ENCODE measurements around the gene POC5.

POC5 gene

DNA sequence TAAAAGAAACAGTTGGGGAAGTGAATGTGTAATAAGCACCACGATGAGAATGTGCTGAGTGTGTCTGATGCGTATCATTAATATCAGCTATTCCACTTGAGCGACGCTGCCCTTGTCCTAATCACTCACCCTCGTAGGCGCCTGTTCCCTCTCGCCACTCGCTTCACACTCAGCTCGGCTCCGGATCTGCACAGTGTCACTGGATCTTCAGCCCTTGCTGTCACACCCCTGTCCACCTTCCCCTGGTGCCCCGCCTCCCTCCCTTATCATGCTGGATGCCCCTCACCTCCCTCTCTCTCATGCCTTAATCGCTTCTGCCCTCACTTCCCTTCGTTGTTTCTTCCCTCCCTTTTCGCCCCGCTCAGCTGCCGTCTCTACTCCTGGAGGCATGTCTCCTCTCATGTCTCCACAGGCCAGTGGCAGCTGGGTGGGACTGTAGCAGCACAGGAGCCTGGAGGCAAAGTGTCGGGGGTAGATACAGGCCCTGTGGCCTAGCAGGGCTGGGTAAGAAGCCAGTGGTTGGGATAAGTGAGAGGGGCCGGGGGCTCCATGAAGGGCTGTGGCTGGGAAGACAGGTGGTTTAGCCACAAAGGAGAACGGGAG lies 62.4 kb downstream of the POC5 start:
- Histone ChIP-seq H3K9me3 (replicated peaks; ENCODE audit: low read length) (no peaks in the 10 kb centered on the region), H3K4me2 (ENCODE audit: low read length) (no peak overlapping the region), H3K4me1 (ENCODE audit: control insufficient read depth, insufficient read depth, low read length) (peaks cover 16% of the 10 kb centered on the region), H3K36me3 (ENCODE audit: insufficient read depth, low read length) (no peaks in the 10 kb centered on the region), H3K4me3 (ENCODE audit: low read length) (no peak overlapping the region), H3K27me3 (ENCODE audit: control insufficient read depth, insufficient read depth, low read length) (no peaks in the 10 kb centered on the region), H3K9ac (ENCODE audit: low read depth, low read length) (no peak overlapping the region)

DNA sequence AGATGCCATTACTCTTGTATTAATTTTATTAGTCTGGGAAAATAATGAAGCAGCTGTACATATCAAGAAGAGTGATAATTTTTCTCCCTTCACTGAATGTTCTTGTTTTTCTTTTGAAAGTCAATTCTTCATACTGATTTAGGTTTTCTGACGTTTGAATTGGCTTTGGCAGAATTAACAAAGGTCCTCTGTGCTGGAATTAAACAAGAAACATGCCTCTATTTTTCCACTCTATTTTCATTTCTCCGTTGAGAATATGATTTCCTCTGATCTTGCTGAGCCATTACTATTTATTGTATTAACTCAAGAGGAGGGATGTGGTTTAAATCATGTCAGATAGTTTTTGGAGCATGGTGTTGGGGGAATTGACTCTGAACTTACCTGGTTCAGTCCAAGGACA lies 63.7 kb downstream of the POC5 start:
- no peaks in the 10 kb centered on the region for H3K36me3 ChIP-seq (ENCODE audit: insufficient read depth, low read length)
- H3K9ac ChIP-seq (ENCODE audit: low read depth, low read length), result no peak overlapping the region
- no peak overlapping the region for H3K4me3 ChIP-seq (ENCODE audit: low read length)
- H3K27me3 ChIP-seq (ENCODE audit: control insufficient read depth, insufficient read depth, low read length), result no peaks in the 10 kb centered on the region
- no peak overlapping the region for H3K4me2 ChIP-seq (ENCODE audit: low read length)
- H3K4me1 ChIP-seq (ENCODE audit: control insufficient read depth, insufficient read depth, low read length), result peaks cover 16% of the 10 kb centered on the region
- H3K9me3 ChIP-seq (replicated peaks; ENCODE audit: low read length), result no peaks in the 10 kb centered on the region

DNA sequence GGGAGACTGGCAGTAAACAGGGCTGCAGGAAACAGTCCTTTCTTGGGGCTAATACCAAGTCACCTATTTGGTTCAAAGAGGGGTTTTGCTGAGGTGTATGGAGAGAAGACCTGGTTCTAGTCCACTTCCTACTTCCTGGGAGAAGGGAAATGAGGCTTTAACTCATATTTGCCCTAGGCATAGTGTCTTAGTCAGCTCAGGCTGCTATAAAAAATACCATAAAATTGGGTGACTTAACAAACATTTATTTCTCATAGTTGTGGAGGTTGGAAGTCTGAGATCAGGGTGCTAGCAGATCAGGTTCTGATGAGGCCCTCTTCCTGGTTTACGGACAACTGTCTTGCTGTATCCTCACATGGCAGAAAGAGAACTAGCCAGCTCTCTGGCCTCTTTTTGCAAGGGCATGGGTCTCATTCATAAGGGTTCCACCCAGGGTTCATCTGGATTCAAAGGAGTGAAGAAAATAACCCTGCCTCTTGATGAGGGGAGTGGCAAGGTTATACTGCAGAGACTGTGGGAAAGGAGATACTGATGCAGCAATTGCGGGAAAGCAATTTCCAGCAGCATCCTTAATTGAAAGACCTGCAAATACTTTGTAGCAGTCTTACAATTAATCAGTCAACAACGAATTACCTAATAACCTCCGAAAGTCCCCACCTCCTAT lies 65.5 kb downstream of the POC5 start:
- no peaks in the 10 kb centered on the region for H3K9me3 ChIP-seq (replicated peaks; ENCODE audit: low read length)
- no peaks in the 10 kb centered on the region for H3K36me3 ChIP-seq (ENCODE audit: insufficient read depth, low read length)
- no peaks in the 10 kb centered on the region for H3K27me3 ChIP-seq (ENCODE audit: control insufficient read depth, insufficient read depth, low read length)
- peaks cover 12% of the 10 kb centered on the region for H3K4me1 ChIP-seq (ENCODE audit: control insufficient read depth, insufficient read depth, low read length)
- H3K4me3 ChIP-seq (ENCODE audit: low read length), result no peak overlapping the region
- no peak overlapping the region for H3K9ac ChIP-seq (ENCODE audit: low read depth, low read length)
- no peak overlapping the region for H3K4me2 ChIP-seq (ENCODE audit: low read length)

DNA sequence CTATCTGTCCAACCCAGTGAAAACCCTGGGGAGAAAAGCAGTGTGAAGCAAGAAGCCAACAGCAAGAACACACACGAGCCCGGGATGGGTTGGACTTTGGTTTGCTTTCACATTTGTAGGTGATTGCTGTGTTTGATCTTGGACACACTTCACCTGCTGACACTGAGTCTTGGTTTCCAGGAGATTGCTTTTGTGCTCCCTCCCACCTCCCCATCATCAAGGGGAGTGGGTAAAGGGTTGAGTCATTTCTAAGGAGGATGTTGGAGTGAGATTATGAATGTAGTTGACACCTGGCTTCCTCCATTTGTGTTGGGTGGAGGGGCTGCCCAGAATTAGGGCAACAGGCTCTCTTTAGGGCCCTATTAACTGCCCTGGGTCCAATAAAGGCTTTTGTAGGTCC lies 68.5 kb downstream of the POC5 start:
- H3K36me3 ChIP-seq (ENCODE audit: insufficient read depth, low read length), result no peaks in the 10 kb centered on the region
- H3K4me2 ChIP-seq (ENCODE audit: low read length), result no peak overlapping the region
- H3K27me3 ChIP-seq (ENCODE audit: control insufficient read depth, insufficient read depth, low read length), result no peaks in the 10 kb centered on the region
- no peaks in the 10 kb centered on the region for H3K9me3 ChIP-seq (replicated peaks; ENCODE audit: low read length)
- H3K4me1 ChIP-seq (ENCODE audit: control insufficient read depth, insufficient read depth, low read length), result peaks cover 8% of the 10 kb centered on the region
- no peak overlapping the region for H3K4me3 ChIP-seq (ENCODE audit: low read length)
- no peak overlapping the region for H3K9ac ChIP-seq (ENCODE audit: low read depth, low read length)

DNA sequence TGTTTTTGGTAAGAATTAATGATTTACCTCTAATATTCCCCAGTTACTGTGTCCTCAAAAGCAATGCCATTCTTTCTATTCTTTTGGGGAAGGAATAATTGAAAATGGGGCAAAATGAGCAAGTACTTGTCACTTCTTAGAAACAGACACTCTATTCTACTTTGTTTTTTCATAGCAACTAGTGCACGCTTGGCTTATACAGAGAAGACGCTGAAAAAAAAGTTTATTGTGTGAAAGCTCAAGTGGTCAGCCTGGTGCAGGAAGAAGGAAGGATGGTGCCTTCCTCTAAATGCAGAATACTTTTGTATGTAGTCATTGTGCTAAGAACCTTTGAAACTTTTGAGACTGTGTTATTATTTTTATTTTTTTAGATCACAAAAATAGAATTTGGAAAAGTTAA lies 76.4 kb downstream of the POC5 start:
- Histone ChIP-seq H3K4me1 (ENCODE audit: control insufficient read depth, insufficient read depth, low read length) (peaks cover 9% of the 10 kb centered on the region), H3K9me3 (replicated peaks; ENCODE audit: low read length) (no peaks in the 10 kb centered on the region), H3K4me3 (ENCODE audit: low read length) (no peak overlapping the region), H3K27me3 (ENCODE audit: control insufficient read depth, insufficient read depth, low read length) (no peaks in the 10 kb centered on the region), H3K4me2 (ENCODE audit: low read length) (no peak overlapping the region), H3K9ac (ENCODE audit: low read depth, low read length) (no peak overlapping the region), H3K36me3 (ENCODE audit: insufficient read depth, low read length) (no peaks in the 10 kb centered on the region)

DNA sequence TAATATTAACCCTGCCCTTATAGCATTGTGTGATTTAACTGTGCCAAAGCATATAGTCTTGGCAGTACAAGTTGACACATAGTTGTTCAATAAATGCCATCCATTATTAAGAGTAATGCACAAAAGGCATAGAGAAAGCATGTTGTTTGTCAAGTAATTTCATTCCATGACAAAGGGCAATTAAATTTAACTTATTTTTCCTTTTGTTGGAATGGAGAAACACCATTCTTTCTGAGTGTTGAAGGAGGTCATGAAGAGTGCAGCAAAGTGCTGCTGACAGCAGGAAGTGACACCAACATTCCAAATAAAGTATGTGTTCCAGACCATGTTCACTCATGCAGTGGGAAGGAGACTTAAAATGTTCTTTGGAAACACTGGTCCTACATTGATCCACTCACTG lies 76.8 kb downstream of the POC5 start:
- Histone ChIP-seq H3K4me1 (ENCODE audit: control insufficient read depth, insufficient read depth, low read length) (peaks cover 9% of the 10 kb centered on the region), H3K36me3 (ENCODE audit: insufficient read depth, low read length) (no peaks in the 10 kb centered on the region), H3K9me3 (replicated peaks; ENCODE audit: low read length) (no peaks in the 10 kb centered on the region), H3K4me2 (ENCODE audit: low read length) (no peak overlapping the region), H3K4me3 (ENCODE audit: low read length) (no peak overlapping the region), H3K27me3 (ENCODE audit: control insufficient read depth, insufficient read depth, low read length) (no peaks in the 10 kb centered on the region), H3K9ac (ENCODE audit: low read depth, low read length) (no peak overlapping the region)

DNA sequence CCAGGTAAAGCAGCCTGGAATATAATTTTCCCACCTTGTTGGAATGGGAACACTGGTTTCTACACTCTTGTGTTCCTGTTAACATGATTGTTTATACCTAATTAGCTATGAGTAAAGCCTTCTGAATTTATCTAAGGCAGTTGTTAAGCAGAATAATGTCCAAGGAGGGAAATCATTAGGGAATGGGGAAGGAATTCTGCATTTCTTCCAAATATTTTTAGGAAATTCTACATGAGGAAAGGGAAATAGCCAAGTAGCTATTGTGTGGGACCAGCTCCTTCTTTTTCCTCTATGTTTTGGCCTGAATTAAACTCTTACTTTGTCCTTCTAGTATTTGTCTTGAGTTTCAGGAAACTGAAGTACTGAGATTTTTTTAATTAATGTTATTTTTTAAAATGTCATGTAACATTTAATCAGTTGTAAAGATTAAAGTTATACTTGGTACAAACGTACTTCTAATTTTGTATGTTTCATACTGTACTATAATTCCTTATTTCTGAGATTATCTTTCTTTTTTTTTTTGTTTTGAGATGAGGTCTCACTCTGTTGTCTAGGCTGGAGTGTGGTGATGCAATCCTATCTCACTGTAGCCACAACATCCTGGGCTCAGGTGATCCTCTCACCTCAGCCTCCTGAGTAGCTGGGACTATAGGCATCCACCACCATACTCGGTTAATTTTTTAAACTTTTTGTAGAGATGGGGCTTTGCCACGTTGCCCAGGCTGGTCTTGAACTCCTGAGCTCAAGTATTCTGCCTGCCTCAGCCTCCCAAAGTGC lies 77.5 kb downstream of the POC5 start:
- no peak overlapping the region for H3K4me2 ChIP-seq (ENCODE audit: low read length)
- H3K9me3 ChIP-seq (replicated peaks; ENCODE audit: low read length), result no peaks in the 10 kb centered on the region
- H3K27me3 ChIP-seq (ENCODE audit: control insufficient read depth, insufficient read depth, low read length), result no peaks in the 10 kb centered on the region
- no peaks in the 10 kb centered on the region for H3K36me3 ChIP-seq (ENCODE audit: insufficient read depth, low read length)
- peaks cover 9% of the 10 kb centered on the region for H3K4me1 ChIP-seq (ENCODE audit: control insufficient read depth, insufficient read depth, low read length)
- H3K4me3 ChIP-seq (ENCODE audit: low read length), result no peak overlapping the region
- H3K9ac ChIP-seq (ENCODE audit: low read depth, low read length), result no peak overlapping the region

DNA sequence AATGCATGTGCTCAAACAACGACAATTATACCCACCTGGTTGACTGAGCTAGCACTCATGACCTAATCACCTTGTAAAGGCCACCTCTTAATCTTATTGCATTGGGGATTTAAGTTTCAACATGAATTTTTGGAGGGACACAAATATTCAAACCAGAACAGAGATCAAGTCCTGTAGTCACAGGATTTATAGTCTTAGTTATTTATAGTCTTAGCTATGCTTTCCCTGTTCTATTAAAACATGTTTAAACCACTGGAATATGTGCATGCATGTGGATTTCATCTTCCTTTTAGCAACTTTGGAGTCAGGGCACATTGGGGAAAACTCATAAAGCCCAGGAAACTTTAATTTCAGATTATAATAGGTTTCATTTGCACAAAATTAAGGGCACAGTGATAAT lies 79.3 kb downstream of the POC5 start:
- no peak overlapping the region for H3K9ac ChIP-seq (ENCODE audit: low read depth, low read length)
- no peak overlapping the region for H3K4me2 ChIP-seq (ENCODE audit: low read length)
- H3K27me3 ChIP-seq (ENCODE audit: control insufficient read depth, insufficient read depth, low read length), result no peaks in the 10 kb centered on the region
- H3K4me1 ChIP-seq (ENCODE audit: control insufficient read depth, insufficient read depth, low read length), result peaks cover 9% of the 10 kb centered on the region
- H3K4me3 ChIP-seq (ENCODE audit: low read length), result no peak overlapping the region
- H3K36me3 ChIP-seq (ENCODE audit: insufficient read depth, low read length), result no peaks in the 10 kb centered on the region
- H3K9me3 ChIP-seq (replicated peaks; ENCODE audit: low read length), result no peaks in the 10 kb centered on the region

DNA sequence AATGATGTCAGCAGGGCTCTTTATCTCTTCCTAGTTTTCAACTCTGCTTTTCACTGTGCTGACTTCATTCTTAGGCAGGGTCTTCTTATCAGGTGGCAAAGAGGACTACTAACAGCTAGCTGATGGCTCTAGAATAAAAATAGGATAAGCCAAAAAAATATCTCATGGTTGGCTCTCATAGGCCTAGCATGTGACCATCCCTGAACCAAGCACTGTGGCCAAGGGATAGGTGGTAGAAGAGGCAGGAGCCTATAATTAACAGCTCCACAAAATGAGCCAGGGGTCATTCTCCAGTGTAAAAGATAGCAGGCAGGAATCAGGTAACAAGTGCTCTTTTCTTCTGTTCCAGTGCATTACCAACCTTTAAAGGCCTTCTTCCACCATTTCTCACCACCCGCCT lies 84.9 kb downstream of the POC5 start:
- no peaks in the 10 kb centered on the region for H3K9me3 ChIP-seq (replicated peaks; ENCODE audit: low read length)
- no peaks in the 10 kb centered on the region for H3K36me3 ChIP-seq (ENCODE audit: insufficient read depth, low read length)
- H3K4me3 ChIP-seq (ENCODE audit: low read length), result no peak overlapping the region
- H3K4me1 ChIP-seq (ENCODE audit: control insufficient read depth, insufficient read depth, low read length), result no peaks in the 10 kb centered on the region
- no peaks in the 10 kb centered on the region for H3K27me3 ChIP-seq (ENCODE audit: control insufficient read depth, insufficient read depth, low read length)
- no peak overlapping the region for H3K9ac ChIP-seq (ENCODE audit: low read depth, low read length)
- H3K4me2 ChIP-seq (ENCODE audit: low read length), result no peak overlapping the region

DNA sequence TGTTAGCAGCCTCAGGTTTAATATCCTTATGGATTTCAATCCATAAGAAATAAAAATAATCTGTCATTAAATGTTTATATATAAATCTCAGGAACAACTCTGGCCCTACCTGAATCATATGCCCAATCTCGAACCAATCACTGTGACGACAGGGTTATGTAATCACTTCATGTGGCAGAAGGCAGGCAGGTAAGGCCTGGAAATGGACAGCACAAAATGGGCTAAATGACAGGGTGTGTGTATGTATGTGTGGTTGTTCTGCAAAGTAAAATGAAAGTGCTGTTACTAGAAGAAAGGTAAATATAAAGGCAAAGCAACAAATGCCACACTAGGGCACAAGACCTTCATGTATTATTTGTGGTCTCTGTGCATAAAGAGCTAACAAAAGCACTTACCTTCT lies 86.4 kb downstream of the POC5 start:
- no peaks in the 10 kb centered on the region for H3K27me3 ChIP-seq (ENCODE audit: control insufficient read depth, insufficient read depth, low read length)
- no peak overlapping the region for H3K9ac ChIP-seq (ENCODE audit: low read depth, low read length)

DNA sequence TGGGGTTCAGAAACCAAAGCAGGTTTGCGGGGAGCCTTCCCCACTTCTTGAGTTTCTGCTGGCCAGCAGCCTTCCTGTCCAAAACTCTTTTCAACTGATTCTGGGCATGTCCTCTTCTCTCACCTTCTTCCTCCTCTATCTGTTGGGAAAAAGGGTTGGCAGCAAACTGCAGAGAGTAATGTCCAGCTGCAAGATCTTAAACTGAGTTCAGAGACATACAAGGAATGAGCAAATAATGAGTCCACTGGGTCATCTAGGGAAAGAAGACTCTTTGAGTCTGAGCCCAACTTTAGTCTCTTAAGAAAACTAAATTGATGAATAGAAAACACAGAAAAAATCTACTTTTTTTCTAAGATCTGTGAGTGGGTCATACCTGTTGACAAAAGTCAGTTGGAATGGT lies 89.4 kb downstream of the POC5 start:
- Histone ChIP-seq H3K4me1 (ENCODE audit: control insufficient read depth, insufficient read depth, low read length) (peaks cover 10% of the 10 kb centered on the region), H3K4me3 (ENCODE audit: low read length) (no peak overlapping the region), H3K9ac (ENCODE audit: low read depth, low read length) (no peak overlapping the region), H3K36me3 (ENCODE audit: insufficient read depth, low read length) (no peaks in the 10 kb centered on the region), H3K27me3 (ENCODE audit: control insufficient read depth, insufficient read depth, low read length) (no peaks in the 10 kb centered on the region), H3K4me2 (ENCODE audit: low read length) (no peak overlapping the region), H3K9me3 (replicated peaks; ENCODE audit: low read length) (no peaks in the 10 kb centered on the region)

More for the DNA sequence above, 86.4 kb downstream of the POC5 start:
- Histone ChIP-seq H3K9me3 (replicated peaks; ENCODE audit: low read length) (no peaks in the 10 kb centered on the region), H3K4me3 (ENCODE audit: low read length) (no peak overlapping the region), H3K4me2 (ENCODE audit: low read length) (no peak overlapping the region), H3K4me1 (ENCODE audit: control insufficient read depth, insufficient read depth, low read length) (no peaks in the 10 kb centered on the region), H3K36me3 (ENCODE audit: insufficient read depth, low read length) (no peaks in the 10 kb centered on the region)

DNA sequence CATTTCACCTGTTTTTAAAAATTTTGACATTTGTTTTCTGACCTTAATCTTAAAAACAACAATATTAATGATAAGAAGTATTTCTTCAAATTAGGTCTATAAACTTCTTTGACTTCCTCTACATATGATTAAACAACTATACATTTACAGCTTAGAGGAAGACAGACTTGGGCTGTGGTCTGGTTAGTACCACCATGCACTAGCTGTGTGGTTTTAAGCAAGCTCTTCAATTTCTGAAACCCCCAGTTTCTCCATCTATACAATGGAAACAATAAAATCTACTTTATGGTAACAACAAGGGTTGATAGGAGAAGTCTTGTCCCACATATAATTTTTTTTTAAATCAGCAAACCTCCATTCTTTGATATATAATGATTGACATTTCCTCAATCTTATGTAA lies 90.3 kb downstream of the POC5 start:
- H3K4me2 ChIP-seq (ENCODE audit: low read length), result no peak overlapping the region
- no peak overlapping the region for H3K9ac ChIP-seq (ENCODE audit: low read depth, low read length)
- H3K9me3 ChIP-seq (replicated peaks; ENCODE audit: low read length), result no peaks in the 10 kb centered on the region
- peaks cover 10% of the 10 kb centered on the region for H3K4me1 ChIP-seq (ENCODE audit: control insufficient read depth, insufficient read depth, low read length)
- H3K27me3 ChIP-seq (ENCODE audit: control insufficient read depth, insufficient read depth, low read length), result no peaks in the 10 kb centered on the region
- H3K36me3 ChIP-seq (ENCODE audit: insufficient read depth, low read length), result no peaks in the 10 kb centered on the region
- no peak overlapping the region for H3K4me3 ChIP-seq (ENCODE audit: low read length)
